ENCODE data around the gene PRKCE. TPM values are rescaled to one million over a fixed set of nuclear protein-coding genes. Genes with fewer than 3 reads are reported as not detected.

The PRKCE gene
- total RNA-seq, 4 donors from 2014 or later: 5.9 to 21.2 (median 18.5) TPM

DNA sequence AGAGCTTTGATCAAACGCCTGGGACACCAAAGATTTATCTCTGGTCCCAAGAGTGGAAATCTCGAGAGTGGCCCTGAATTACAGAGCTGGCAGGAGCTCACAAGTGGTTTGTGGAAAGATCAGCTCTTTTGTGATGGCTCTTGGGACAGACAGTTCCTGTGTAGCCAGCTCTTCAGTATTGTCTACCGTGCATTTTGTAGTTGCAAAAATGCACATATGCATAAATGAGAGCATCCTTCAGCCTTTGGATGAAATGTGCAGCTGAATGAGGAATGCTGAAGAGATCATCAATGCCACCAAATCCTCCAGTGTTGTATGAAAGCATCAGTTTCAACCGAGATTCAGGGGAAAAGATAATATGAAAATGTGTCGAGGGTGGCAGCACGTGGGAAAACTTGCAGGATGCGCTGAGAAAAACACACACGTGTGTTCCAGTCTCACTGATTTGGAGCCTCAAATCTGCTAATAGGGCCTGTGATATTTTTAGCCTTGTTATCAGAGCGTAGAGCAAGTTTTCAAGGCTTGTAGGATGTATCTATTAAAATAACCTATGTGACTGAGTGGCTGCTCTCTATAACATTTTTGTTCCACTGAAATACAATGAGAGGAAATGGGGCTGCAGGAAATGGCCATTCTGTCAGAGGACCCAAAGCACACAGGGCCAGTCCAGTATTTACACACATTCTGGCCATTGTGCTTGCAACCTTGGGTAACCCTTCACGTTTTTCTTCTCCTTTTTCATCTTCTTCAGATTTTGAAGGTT lies 138.7 kb downstream of the PRKCE start:
- H3K27ac ChIP-seq: no peak overlapping the region
- peaks cover 0 to 27% (median 4%) of the 10 kb centered on the region in 3 donors for H3K4me1 ChIP-seq
- 56 to 68% methylated on average over 8 to 9 of the region's 10 CpGs for WGBS, 2 donors (ENCODE audit: low coverage in 1 of 2)
- no peak for ATAC-seq
- TF ChIP-seq POLR2A (IDR thresholded peaks at IDR 0.05) (no peak), POLR2AphosphoS5 (IDR thresholded peaks at IDR 0.05) (no peak), EP300 (IDR thresholded peaks at IDR 0.05) (no peak)
- TF ChIP-seq, protein P1, sequence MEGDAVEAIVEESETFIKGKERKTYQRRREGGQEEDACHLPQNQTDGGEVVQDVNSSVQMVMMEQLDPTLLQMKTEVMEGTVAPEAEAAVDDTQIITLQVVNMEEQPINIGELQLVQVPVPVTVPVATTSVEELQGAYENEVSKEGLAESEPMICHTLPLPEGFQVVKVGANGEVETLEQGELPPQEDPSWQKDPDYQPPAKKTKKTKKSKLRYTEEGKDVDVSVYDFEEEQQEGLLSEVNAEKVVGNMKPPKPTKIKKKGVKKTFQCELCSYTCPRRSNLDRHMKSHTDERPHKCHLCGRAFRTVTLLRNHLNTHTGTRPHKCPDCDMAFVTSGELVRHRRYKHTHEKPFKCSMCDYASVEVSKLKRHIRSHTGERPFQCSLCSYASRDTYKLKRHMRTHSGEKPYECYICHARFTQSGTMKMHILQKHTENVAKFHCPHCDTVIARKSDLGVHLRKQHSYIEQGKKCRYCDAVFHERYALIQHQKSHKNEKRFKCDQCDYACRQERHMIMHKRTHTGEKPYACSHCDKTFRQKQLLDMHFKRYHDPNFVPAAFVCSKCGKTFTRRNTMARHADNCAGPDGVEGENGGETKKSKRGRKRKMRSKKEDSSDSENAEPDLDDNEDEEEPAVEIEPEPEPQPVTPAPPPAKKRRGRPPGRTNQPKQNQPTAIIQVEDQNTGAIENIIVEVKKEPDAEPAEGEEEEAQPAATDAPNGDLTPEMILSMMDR (IDR thresholded peaks at IDR 0.05): no peak
- no peaks in the 10 kb centered on the region for H3K36me3 ChIP-seq
- H3K27me3 ChIP-seq: no peaks in the 10 kb centered on the region
- no peaks in the 10 kb centered on the region for H3K9me3 ChIP-seq
- no peak overlapping the region for H3K4me3 ChIP-seq

GRCh38 chr2:45793305-45793962 lies 142.0 kb downstream of the PRKCE start:
- Histone ChIP-seq H3K4me1 (peaks cover 0 to 35% (median 4%) of the 10 kb centered on the region in 3 donors), H3K27me3 (no peaks in the 10 kb centered on the region), H3K36me3 (no peaks in the 10 kb centered on the region), H3K4me3 (no peak overlapping the region), H3K27ac (no peak overlapping the region), H3K9me3 (no peaks in the 10 kb centered on the region)
- no peak for TF ChIP-seq EP300 (IDR thresholded peaks at IDR 0.05)
- no peak for TF ChIP-seq POLR2AphosphoS5 (IDR thresholded peaks at IDR 0.05)
- TF ChIP-seq POLR2A (IDR thresholded peaks at IDR 0.05): no peak
- TF ChIP-seq, protein P1 (IDR thresholded peaks at IDR 0.05): no peak
- 56 to 66% methylated on average over 6 of the region's 7 CpGs for WGBS, 2 donors (ENCODE audit: low coverage in 1 of 2)
- ATAC-seq: no peak

DNA sequence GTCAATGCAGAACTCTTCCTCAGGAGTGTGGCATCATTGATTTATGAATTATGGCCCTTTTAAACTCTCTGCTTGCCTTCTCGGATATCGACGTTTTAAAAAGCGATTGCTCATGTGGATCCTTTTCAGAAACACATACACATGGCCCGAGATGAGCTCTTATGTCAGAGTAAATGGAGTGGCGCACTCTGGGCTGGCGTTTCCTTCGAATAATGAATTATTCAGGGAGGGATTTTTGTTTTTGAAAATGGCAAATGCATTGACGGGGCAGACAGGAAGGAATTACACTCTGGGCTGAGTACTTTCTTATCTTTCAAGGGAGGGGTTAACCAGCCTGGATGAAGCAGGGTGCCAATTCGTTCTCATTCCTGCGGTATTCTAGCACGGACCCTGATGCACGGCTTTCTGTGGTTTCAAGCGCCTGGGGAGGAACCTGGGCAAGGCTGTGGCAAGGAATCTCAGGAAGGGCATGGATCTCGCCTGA lies 142.7 kb downstream of the PRKCE start:
- no peaks in the 10 kb centered on the region for H3K27me3 ChIP-seq
- ATAC-seq: no peak
- peaks cover 0 to 35% (median 4%) of the 10 kb centered on the region in 3 donors for H3K4me1 ChIP-seq
- H3K27ac ChIP-seq: no peak overlapping the region
- no peaks in the 10 kb centered on the region for H3K9me3 ChIP-seq
- TF ChIP-seq POLR2A (IDR thresholded peaks at IDR 0.05): no peak
- TF ChIP-seq, protein P1 (IDR thresholded peaks at IDR 0.05): no peak
- no peak for TF ChIP-seq POLR2AphosphoS5 (IDR thresholded peaks at IDR 0.05)
- TF ChIP-seq EP300 (IDR thresholded peaks at IDR 0.05): no peak
- H3K4me3 ChIP-seq: no peak overlapping the region
- WGBS, 2 donors (ENCODE audit: low coverage in 1 of 2): 59 to 63% methylated on average over 12 to 14 of the region's 15 CpGs
- H3K36me3 ChIP-seq: no peaks in the 10 kb centered on the region

GRCh38 chr2:45796500-45796899 lies 145.0 kb downstream of the PRKCE start:
- H3K36me3 ChIP-seq: no peaks in the 10 kb centered on the region
- WGBS, 2 donors (ENCODE audit: low coverage in 1 of 2): 86% methylated on average over 4 of the region's 4 CpGs; no CpG with 5 or more reads in 1 of the 2 donors
- H3K9me3 ChIP-seq: no peaks in the 10 kb centered on the region
- no peak overlapping the region for H3K27ac ChIP-seq
- no peak overlapping the region for H3K4me3 ChIP-seq
- TF ChIP-seq POLR2A (IDR thresholded peaks at IDR 0.05) (no peak), POLR2AphosphoS5 (IDR thresholded peaks at IDR 0.05) (no peak)
- peaks cover 0 to 35% (median 4%) of the 10 kb centered on the region in 3 donors for H3K4me1 ChIP-seq
- no peak for ATAC-seq
- H3K27me3 ChIP-seq: no peaks in the 10 kb centered on the region

DNA sequence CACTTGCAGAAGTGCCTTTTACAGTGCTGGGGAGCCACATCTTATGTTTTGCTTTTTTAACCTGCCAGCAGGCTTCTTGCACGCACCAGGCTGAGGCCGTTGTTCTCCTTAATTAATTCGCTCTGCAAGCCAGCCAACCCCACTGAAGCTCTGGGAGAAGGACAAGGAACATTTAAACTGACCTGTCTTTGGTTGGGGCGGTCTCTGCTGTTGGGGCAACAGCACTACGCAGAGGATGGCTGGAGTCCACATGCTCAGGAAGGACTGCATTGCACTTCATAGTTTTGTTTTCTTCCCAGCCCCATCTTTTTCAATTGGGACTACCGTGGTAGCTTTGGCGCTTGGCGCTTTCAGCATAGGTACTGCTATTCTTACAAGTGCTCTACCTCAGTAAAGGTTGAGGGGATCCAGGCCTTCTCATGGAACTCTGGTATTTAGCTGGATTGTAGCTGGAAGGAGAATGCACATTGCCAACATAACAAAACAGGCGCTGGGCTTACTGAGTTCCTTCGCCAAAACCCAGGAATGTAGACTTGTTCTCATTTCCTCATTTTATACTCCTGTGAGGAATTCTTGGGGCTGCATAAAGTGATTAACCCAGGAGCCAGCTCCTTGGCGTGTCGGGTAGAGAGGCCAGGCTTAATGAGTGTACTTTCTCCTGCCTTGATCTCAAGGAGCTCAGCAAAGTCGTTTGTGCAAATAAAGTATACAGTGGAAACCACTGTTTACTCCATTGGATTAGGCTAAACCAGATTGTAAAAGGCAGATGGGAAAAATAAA lies 146.2 kb downstream of the PRKCE start:
- no peak for ATAC-seq
- no peak overlapping the region for H3K4me3 ChIP-seq
- no peaks in the 10 kb centered on the region for H3K9me3 ChIP-seq
- H3K27ac ChIP-seq: no peak overlapping the region
- TF ChIP-seq, protein P1 (IDR thresholded peaks at IDR 0.05): no peak
- TF ChIP-seq POLR2A (IDR thresholded peaks at IDR 0.05): no peak
- no peak for TF ChIP-seq EP300 (IDR thresholded peaks at IDR 0.05)
- no peak for TF ChIP-seq POLR2AphosphoS5 (IDR thresholded peaks at IDR 0.05)
- H3K27me3 ChIP-seq: no peaks in the 10 kb centered on the region
- WGBS, 2 donors (ENCODE audit: low coverage in 1 of 2): 82 to 84% methylated on average over 6 to 10 of the region's 13 CpGs
- peaks cover 0 to 33% (median 4%) of the 10 kb centered on the region in 3 donors for H3K4me1 ChIP-seq
- H3K36me3 ChIP-seq: no peaks in the 10 kb centered on the region
